Astrocyte of the spinal cord (primary cell): ENCODE results near the gene RNASEH2B.

Experiments used
- DNase-seq: peaks from one replicate; pipeline ENCODE4 v3.0.0; 2011; ENCODE audit warnings: low read depth, low spot score
- H3K4me3 ChIP-seq: 2 replicates; pipeline ENCODE4 v1.5.1; 2011; ENCODE audit warnings: low read depth, mild to moderate bottlenecking, low read length, moderate library complexity
- CTCF ChIP-seq: IDR thresholded peaks from 2 replicates; pipeline ENCODE4 v1.5.1; 2012; ENCODE audit warnings: low read depth, mild to moderate bottlenecking, low read length, inconsistent platforms
- in situ Hi-C: cut with HindIII; loops from 2 replicates; pipeline ENCODE4 v1.10.0; 2017; ENCODE audit warnings: low sequenced_read_pairs

RNASEH2B gene

GRCh38 chr13:50901701-50902100 is 7.9 kb upstream of the RNASEH2B start:
- no peak overlapping the region for H3K4me3 ChIP-seq
- in situ Hi-C loops, result no loop called here
- TF ChIP-seq CTCF, result no peak
- DNase-seq, result no peak

GRCh38 chr13:50905256-50905655 is 4.3 kb upstream of the RNASEH2B start:
- no peak for DNase-seq
- H3K4me3 ChIP-seq, result no peak overlapping the region
- no peak for TF ChIP-seq CTCF
- in situ Hi-C loops, result no loop called here

GRCh38 chr13:50907781-50908180 is 1.8 kb upstream of the RNASEH2B start:
- in situ Hi-C loops, result no loop called here
- H3K4me3 ChIP-seq, result no peak overlapping the region
- no peak for DNase-seq
- TF ChIP-seq CTCF, result no peak

- H3K4me3 ChIP-seq, result no peak overlapping the region
- no peak for DNase-seq
- TF ChIP-seq CTCF, result no peak
- in situ Hi-C loops, result no loop called here
Measured at GRCh38 chr13:50908371-50908770, 1.2 kb upstream of the RNASEH2B start.

GRCh38 chr13:50910485-50910805 is 854 bp downstream of the RNASEH2B start:
- in situ Hi-C loops, result no loop called here
- peak overlapping the region; percentile 67 for H3K4me3 ChIP-seq
- DNase-seq, result peak; percentile 50
- TF ChIP-seq CTCF, result peak; percentile 9

- in situ Hi-C loops, result no loop called here
- TF ChIP-seq CTCF, result no peak
- no peak for DNase-seq
- H3K4me3 ChIP-seq, result peak overlapping the region; percentile 67
Measured at GRCh38 chr13:50911081-50911631, 1.6 kb downstream of the RNASEH2B start.
